ENCODE measurements around the gene SLC26A1. TPM values are rescaled to one million over a fixed set of nuclear protein-coding genes. Genes with fewer than 3 reads are reported as not detected.

SLC26A1 gene
- total RNA-seq, 1 donor from 2014 or later, result under 0.01 TPM

GRCh38 chr4:968621-969394 lies 24.4 kb downstream of the SLC26A1 start:
- H3K4me3 ChIP-seq (ENCODE audit: low read depth, low read length), result no peak overlapping the region
- DNase-seq (ENCODE audit: low read depth) (no peak), FAIRE-seq (no peak)
- H3K36me3 ChIP-seq (ENCODE audit: control insufficient read depth, insufficient read depth, low read length), result peaks cover 17% of the 10 kb centered on the region
- TF ChIP-seq, protein P1, sequence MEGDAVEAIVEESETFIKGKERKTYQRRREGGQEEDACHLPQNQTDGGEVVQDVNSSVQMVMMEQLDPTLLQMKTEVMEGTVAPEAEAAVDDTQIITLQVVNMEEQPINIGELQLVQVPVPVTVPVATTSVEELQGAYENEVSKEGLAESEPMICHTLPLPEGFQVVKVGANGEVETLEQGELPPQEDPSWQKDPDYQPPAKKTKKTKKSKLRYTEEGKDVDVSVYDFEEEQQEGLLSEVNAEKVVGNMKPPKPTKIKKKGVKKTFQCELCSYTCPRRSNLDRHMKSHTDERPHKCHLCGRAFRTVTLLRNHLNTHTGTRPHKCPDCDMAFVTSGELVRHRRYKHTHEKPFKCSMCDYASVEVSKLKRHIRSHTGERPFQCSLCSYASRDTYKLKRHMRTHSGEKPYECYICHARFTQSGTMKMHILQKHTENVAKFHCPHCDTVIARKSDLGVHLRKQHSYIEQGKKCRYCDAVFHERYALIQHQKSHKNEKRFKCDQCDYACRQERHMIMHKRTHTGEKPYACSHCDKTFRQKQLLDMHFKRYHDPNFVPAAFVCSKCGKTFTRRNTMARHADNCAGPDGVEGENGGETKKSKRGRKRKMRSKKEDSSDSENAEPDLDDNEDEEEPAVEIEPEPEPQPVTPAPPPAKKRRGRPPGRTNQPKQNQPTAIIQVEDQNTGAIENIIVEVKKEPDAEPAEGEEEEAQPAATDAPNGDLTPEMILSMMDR (IDR thresholded peaks at IDR 0.05; ENCODE audit: insufficient read depth, low read length, severe bottlenecking), result no peak
- no peaks in the 10 kb centered on the region for H3K27me3 ChIP-seq (ENCODE audit: control insufficient read depth, insufficient read depth, low read length)

DNA sequence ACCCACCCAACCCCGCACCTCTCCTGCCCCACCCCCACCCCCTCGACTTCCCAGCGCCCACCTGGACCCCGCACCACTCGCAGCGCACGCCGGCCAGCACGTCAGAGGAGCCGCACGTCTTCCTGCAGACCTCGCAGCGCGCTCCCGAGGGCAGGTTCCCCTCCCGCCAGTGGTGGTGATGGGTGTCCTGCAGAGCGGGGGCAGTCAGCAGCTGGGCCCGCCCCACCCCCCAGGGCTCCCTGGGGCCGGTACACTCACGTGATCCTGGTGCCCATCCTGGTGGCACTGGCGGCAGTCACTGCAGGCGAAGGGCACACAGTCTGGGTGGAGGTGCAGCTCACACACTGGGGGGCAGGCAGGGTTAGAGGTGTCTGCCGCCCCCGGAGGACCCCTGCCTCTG lies 25.0 kb downstream of the SLC26A1 start:
- DNase-seq (ENCODE audit: low read depth) (no peak), FAIRE-seq (no peak)
- Histone ChIP-seq H3K27me3 (ENCODE audit: control insufficient read depth, insufficient read depth, low read length) (no peaks in the 10 kb centered on the region), H3K36me3 (ENCODE audit: control insufficient read depth, insufficient read depth, low read length) (peaks cover 17% of the 10 kb centered on the region), H3K4me3 (ENCODE audit: low read depth, low read length) (no peak overlapping the region)
- TF ChIP-seq, protein P1 (IDR thresholded peaks at IDR 0.05; ENCODE audit: insufficient read depth, low read length, severe bottlenecking), result no peak

DNA sequence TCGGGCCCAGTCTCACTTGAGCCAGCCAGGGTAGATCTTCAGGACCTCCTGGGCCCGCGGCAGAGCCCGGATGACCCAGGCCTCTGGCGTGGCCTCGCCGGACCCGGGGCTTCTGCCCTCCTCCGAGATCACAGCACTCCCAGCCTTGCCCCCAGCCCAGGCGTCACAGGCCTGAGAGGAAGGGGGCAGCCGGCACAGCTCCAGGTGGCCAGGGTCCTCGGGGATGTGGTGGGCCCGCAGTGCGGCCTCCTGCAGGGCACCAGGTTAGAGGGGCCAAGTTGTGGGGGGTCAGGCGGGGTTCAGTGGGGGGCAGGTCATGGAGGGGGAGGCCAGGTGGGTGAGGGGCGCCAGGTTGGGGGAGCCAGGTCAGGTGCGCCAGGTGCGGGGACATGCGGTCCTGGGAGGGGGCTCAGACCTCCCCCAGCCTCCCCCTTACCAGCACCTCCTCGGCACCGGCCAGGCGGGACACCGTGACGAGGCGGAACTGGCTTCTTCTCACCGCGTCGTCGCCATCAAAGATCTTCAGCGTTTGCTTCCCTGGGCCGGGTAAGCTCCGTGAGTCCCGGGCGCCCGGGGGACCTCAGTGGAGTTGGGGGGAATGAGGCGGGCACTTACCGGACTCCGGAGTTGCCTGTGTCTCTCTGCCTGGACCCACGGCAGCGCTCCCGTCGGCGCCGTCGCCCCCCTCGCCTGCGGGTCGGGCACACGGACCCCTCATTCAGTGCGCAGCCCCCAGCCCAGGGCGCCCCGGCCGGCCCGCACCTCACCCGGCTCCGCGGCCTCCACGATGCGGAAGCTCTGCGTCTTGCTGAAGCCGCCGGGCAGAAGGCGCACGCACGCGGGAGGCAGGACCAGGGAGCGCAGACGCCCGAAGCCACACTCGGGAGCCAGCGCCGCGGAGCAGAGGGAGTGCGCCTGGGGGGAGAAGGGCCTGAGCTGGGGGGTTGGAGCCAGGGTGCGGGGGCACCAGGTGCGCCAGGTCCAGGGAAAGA lies 25.8 kb downstream of the SLC26A1 start:
- H3K36me3 ChIP-seq (ENCODE audit: control insufficient read depth, insufficient read depth, low read length), result peaks cover 20% of the 10 kb centered on the region
- no peaks in the 10 kb centered on the region for H3K27me3 ChIP-seq (ENCODE audit: control insufficient read depth, insufficient read depth, low read length)
- DNase-seq (ENCODE audit: low read depth) (no peak), FAIRE-seq (no peak)
- no peak overlapping the region for H3K4me3 ChIP-seq (ENCODE audit: low read depth, low read length)
- TF ChIP-seq, protein P1 (IDR thresholded peaks at IDR 0.05; ENCODE audit: insufficient read depth, low read length, severe bottlenecking), result no peak

GRCh38 chr4:966266-967112 lies 26.7 kb downstream of the SLC26A1 start:
- Histone ChIP-seq H3K4me3 (ENCODE audit: low read depth, low read length) (no peak overlapping the region), H3K36me3 (ENCODE audit: control insufficient read depth, insufficient read depth, low read length) (peaks cover 24% of the 10 kb centered on the region), H3K27me3 (ENCODE audit: control insufficient read depth, insufficient read depth, low read length) (no peaks in the 10 kb centered on the region)
- TF ChIP-seq, protein P1 (IDR thresholded peaks at IDR 0.05; ENCODE audit: insufficient read depth, low read length, severe bottlenecking), result no peak
- FAIRE-seq (no peak), DNase-seq (ENCODE audit: low read depth) (no peak)

DNA sequence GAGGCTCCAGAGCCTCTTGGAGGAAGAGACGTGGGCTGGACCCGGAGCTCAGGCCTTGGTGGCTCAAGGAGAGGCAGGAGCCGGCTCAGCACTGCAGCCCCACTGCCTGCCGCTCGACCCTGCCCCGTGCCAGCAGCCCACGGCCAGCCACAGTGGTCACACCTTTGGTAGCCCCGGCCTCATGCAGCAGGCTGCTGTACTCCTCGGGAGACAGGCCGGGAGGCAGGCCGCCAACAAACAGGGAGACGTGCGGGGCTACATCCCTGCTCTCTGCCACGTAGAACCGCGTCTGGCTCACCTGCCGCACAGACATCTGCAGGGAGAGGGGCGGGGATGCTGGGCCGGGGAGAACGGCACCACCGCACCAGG lies 27.5 kb downstream of the SLC26A1 start:
- no peak overlapping the region for H3K4me3 ChIP-seq (ENCODE audit: low read depth, low read length)
- TF ChIP-seq, protein P1 (IDR thresholded peaks at IDR 0.05; ENCODE audit: insufficient read depth, low read length, severe bottlenecking), result no peak
- no peaks in the 10 kb centered on the region for H3K27me3 ChIP-seq (ENCODE audit: control insufficient read depth, insufficient read depth, low read length)
- DNase-seq (ENCODE audit: low read depth) (no peak), FAIRE-seq (no peak)
- H3K36me3 ChIP-seq (ENCODE audit: control insufficient read depth, insufficient read depth, low read length), result peaks cover 21% of the 10 kb centered on the region
